Measurements from ENCODE around the gene CENPVL1. TPM values are rescaled to one million over a fixed set of nuclear protein-coding genes. Genes with fewer than 3 reads are reported as not detected.

CENPVL1 gene
- total RNA-seq = not detected in 2 replicates

DNA sequence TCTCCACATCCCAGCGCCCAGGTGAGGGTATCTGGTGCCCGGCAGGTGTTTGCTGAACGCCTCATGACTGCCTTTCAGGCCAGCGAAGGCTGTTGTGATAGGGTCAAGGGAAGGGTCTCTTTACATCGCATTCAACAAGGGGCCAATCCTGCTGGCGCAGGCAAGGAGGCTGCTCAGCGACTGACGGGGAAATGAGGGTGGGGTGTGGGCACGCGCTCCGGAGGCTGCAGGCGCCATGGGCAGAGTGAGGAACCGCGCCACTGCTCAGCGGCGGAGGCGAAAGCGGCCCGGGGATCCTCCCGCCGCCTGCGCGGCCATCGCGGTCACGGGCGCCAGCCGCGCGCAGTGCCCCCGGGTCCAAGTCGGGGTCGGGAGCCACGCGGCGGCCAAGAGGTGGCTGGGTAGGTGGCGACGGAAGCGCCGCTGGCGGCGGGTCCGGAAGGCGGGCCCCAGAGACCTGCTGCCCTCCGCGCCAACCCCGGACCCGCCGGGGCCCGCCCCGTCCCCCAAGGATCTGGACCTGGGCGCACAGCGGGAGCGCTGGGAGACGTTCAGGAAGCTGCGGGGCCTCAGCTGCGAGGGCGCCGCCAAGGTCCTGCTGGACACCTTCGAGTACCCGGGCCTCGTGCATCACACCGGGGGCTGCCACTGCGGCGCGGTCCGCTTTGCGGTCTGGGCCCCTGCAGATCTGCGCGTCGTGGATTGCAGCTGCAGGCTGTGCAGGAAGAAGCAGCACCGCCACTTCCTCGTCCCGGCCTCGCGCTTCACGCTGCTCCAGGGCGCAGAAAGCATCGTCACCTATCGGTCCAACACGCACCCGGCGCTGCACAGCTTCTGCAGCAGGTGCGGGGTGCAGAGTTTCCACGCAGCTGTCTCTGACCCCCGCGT, at the start of gene CENPVL1:
Gene CENPVL1, plus strand, starts transcription at position 236 of the 888 bp plus-strand sequence. Its CDS starts 0 bp downstream, at position 236.

DNA sequence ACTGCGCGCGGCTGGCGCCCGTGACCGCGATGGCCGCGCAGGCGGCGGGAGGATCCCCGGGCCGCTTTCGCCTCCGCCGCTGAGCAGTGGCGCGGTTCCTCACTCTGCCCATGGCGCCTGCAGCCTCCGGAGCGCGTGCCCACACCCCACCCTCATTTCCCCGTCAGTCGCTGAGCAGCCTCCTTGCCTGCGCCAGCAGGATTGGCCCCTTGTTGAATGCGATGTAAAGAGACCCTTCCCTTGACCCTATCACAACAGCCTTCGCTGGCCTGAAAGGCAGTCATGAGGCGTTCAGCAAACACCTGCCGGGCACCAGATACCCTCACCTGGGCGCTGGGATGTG, 27.6 kb upstream of the CENPVL1 start, which contains the start of gene CENPVL2:
Gene CENPVL2, minus strand, starts transcription at position 112 of the 343 bp plus-strand sequence. Its CDS starts 0 bp downstream, at position 112.

DNA sequence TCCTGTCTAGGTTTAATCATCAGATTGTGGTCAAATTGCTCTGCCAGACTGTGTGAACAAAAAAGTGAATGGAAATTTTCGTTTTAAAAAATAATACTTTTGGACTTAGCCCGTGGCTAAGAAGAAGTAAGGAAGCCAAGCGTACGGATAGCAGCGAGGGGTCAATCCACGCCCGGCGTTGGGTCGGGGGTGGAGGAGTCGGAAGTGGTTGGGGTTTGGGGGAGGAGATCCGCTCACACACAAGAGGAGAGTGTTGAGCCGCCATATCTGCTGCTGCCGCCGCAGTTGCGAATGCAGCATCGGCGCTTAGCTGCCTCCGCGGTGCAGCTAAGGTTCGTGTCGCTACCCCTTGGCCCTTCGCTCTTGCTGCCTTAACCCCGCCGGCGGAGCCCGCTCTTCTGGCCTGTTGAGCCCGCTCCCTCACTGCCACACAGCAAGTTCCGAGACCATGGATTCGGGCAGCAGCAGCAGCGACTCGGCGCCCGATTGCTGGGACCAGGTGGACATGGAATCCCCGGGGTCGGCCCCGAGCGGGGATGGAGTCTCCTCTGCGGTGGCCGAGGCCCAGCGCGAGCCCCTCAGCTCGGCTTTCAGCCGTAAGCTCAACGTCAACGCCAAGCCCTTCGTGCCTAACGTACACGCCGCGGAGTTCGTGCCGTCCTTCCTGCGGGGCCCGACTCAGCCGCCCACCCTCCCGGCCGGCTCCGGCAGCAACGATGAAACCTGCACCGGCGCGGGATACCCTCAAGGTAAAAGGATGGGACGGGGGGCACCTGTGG, 33.1 kb downstream of the CENPVL1 start, which contains the start of gene GSPT2:
Gene GSPT2, plus strand, starts transcription at position 264 of the 779 bp plus-strand sequence. Its CDS starts 185 bp downstream, at position 449.

Other genes with a start within 250 kb of the CENPVL1 start
- 7.3 and 7.5 TPM in 2 replicates for gene NUDT11, start 213.9 kb upstream of the CENPVL1 start, total RNA-seq
- not detected in 2 replicates for gene CENPVL3, start 91.6 kb upstream of the CENPVL1 start, total RNA-seq
- not detected in 2 replicates for gene CENPVL2, start 27.7 kb upstream of the CENPVL1 start, total RNA-seq
- 5.2 and 8.0 TPM in 2 replicates for gene GSPT2, start 32.9 kb downstream of the CENPVL1 start, total RNA-seq
- 129 and 158 TPM in 2 replicates for gene MAGED1, start 183.1 kb downstream of the CENPVL1 start, total RNA-seq

All from aortic smooth muscle cell (primary cell).